Spinal cord (tissue), 10 donors: ENCODE measurements around the gene CEP57L1. TPM values are rescaled to one million over a fixed set of nuclear protein-coding genes. Genes with fewer than 3 reads are reported as not detected.
A peak's percentile ranks its signal among the peaks of the same experiment; 100 is the strongest.
"Not testable (repeated sequence)": the region's sequence is repeated elsewhere in the genome, so short reads cannot be mapped to it uniquely, and the experiment has no call there.

Source experiments
- DNase-seq, 6 donors: peaks; one replicate each; pipeline versions ENCODE4 v3.0.0 to v3.0.0-alpha.2; 2013 to 2015; ENCODE audit warnings: low spot score in 6 of 6, low read depth in 4 of 6
- H3K27ac ChIP-seq: one replicate; pipeline ENCODE4 v1.5.1; 2013; ENCODE audit warnings: low read depth, low read length, control low read depth
- H3K27me3 ChIP-seq: one replicate; pipeline ENCODE4 v1.6.1; 2013; ENCODE audit warnings: low read length; ENCODE audit not compliant: control insufficient read depth, insufficient read depth
- H3K36me3 ChIP-seq: one replicate; pipeline ENCODE4 v1.6.1; 2013; ENCODE audit warnings: low read length; ENCODE audit not compliant: control insufficient read depth, insufficient read depth
- H3K4me1 ChIP-seq: one replicate; pipeline ENCODE4 v1.6.1; 2013; ENCODE audit warnings: low read length; ENCODE audit not compliant: control insufficient read depth, insufficient read depth
- H3K4me3 ChIP-seq: one replicate; pipeline ENCODE4 v1.5.1; 2013; ENCODE audit warnings: low read depth, low read length, control low read depth
- H3K9me3 ChIP-seq: one replicate; pipeline ENCODE4 v1.6.1; 2013; ENCODE audit warnings: low read length; ENCODE audit not compliant: control insufficient read depth, insufficient read depth
- WGBS: methylation state at CpG from one replicate; pipeline ENCODE4 v1.1.5; 2013; ENCODE audit warnings: missing lambda C conversion rate; ENCODE audit not compliant: insufficient coverage; 5-methylcytosine and 5-hydroxymethylcytosine counted together
- polyA plus RNA-seq, 2 donors: library from polyadenylated mRNA; unstranded; fragments of 120-200 nt; gene quantifications; one replicate each; pipeline ENCODE4 v1.2.1, GENCODE V29; 2013; ENCODE audit not compliant: insufficient read length in 2 of 2
- total RNA-seq, 2 donors: library from RNA; depleted of rRNA in 1 of 2; stranded (reverse); fragments of 120-200 nt in 1 of 2; fragments of >200 nt in 1 of 2; gene quantifications; one replicate each; pipeline versions ENCODE4 v1.2.3 to v1.2.4, GENCODE V29; 2013 to 2014
- donor health status: healthy.

The CEP57L1 gene
- total and polyA plus RNA-seq, 4 donors = 18.4 to 50.7 (median 33.2) TPM

DNA sequence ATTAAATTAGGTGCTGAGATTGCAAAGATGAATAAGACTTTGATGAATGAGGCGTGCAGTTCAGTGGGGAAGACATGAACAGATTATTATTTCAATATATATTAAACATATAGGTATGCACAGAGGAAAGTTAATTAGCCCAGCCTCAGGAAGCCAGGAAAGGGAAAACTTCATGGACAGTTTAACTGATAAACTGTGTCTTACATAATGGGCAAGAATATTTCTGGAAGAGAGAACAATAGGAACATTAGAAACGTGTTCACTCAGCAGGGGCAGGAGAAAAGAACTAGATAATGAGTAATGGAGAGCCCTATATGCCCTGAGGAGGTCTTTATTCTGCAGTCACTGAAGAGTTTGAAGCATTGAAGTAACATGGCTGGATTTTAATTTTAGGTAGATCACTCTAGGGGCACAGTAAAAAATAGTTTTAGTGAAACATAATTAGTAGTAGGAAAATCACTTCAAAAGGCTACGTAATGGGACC, 23.6 kb downstream of the CEP57L1 start:
- peak in 1 of 6 donors; percentile 76 for DNase-seq
- H3K9me3 ChIP-seq = no peaks in the 10 kb centered on the region
- no peak overlapping the region for H3K27ac ChIP-seq
- no peaks in the 10 kb centered on the region for H3K4me1 ChIP-seq
- no peaks in the 10 kb centered on the region for H3K27me3 ChIP-seq
- no peaks in the 10 kb centered on the region for H3K36me3 ChIP-seq
- WGBS = 48% methylated on average over 2 of the region's 3 CpGs
- H3K4me3 ChIP-seq = no peak overlapping the region

DNA sequence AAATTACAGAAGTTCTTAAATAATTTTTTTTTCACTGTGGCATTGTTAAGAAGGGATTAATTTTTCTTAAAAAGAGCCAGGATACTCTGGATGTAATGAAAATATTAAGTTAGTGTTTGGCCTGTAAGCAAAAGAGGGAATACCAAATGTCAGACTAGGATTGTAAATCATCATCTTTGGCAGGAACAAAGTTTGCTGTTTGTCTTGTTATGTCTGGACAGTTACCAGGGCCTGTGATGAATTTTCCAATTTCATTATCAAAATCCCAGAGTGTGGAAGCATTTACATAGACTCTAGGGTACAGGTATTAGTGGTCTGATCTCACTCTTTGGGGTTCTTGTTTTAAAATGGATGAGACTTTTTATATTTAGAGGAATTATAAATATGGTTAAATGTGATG, 26.1 kb downstream of the CEP57L1 start:
- peak in 1 of 6 donors; percentile 3 for DNase-seq
- no peak overlapping the region for H3K4me3 ChIP-seq
- H3K27me3 ChIP-seq = no peaks in the 10 kb centered on the region

DNA sequence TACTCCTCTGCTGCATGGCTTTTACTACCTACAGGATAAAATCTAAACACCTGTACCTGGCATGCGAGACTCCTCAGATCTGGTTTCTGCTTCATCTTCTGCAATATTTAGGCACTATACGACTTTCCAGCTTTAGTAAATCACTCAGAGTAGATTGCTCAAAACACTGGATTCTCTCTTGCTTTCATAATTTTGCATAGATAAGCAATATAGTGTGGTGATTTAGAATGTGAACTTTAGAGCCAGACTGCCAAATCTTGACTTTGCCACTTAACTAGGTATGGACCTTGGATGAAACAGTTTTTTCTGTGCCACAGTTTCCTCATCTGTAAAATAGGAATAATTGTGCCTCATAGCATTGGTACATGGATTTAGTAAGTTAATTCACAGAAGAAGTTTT, 28.9 kb downstream of the CEP57L1 start:
- DNase-seq = no peak
- no peaks in the 10 kb centered on the region for H3K9me3 ChIP-seq
- no peak overlapping the region for H3K4me3 ChIP-seq
- H3K36me3 ChIP-seq = no peaks in the 10 kb centered on the region
- H3K27me3 ChIP-seq = no peaks in the 10 kb centered on the region
- 100% methylated on average over 1 of the region's 2 CpGs for WGBS
- H3K27ac ChIP-seq = no peak overlapping the region
- H3K4me1 ChIP-seq = no peaks in the 10 kb centered on the region

More for the DNA sequence above, 26.1 kb downstream of the CEP57L1 start:
- Histone ChIP-seq H3K4me1 (no peaks in the 10 kb centered on the region), H3K27ac (no peak overlapping the region), H3K36me3 (no peaks in the 10 kb centered on the region), H3K9me3 (no peaks in the 10 kb centered on the region)

DNA sequence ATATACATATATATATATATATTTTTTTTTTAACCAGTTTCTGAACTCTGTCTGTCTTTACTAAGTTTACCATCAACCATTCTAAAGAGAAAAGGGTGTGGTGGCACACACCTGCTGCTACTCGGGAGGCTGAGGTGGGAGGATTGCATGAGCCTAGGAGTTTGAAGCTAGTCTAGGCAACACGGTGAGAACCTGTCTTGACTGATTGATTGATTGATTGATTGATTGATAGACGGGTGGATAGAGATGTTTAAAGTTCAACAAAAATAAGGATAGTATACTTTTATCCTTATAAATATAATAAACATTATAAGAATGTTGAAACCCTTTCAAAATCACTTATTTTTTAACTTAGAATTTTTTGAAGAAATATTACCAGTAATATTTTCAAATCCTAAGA, 30.2 kb downstream of the CEP57L1 start:
- H3K4me1 ChIP-seq = no peaks in the 10 kb centered on the region
- no CpG with 5 or more reads among the region's 3 CpGs for WGBS
- no peak overlapping the region for H3K4me3 ChIP-seq
- DNase-seq = no peak
- no peaks in the 10 kb centered on the region for H3K9me3 ChIP-seq
- H3K36me3 ChIP-seq = no peaks in the 10 kb centered on the region
- H3K27ac ChIP-seq = no peak overlapping the region
- H3K27me3 ChIP-seq = no peaks in the 10 kb centered on the region

DNA sequence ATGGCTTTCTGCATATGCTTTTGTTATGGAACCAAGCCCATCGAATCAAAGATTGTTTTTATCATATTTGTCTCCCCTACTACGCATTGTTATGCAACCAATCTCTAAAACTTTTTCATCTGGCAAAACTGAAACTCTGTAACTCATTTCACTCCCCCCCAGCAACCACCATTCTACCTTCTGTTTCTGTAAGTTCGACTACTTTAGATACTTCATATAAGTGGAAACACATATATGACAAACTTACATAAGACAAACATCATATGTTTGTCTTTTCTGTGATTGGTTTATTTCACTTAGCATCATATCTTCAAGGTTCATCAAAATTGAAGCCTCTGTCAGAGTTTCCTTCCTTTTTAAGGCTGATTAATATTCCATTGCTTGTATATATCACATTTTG, 34.8 kb downstream of the CEP57L1 start:
- H3K27me3 ChIP-seq = no peaks in the 10 kb centered on the region
- no peak for DNase-seq
- H3K36me3 ChIP-seq = no peaks in the 10 kb centered on the region
- H3K27ac ChIP-seq = no peak overlapping the region
- H3K9me3 ChIP-seq = no peaks in the 10 kb centered on the region
- 100% methylated on average over 2 of the region's 3 CpGs for whole genome bisulfite sequencing
- H3K4me1 ChIP-seq = no peaks in the 10 kb centered on the region
- H3K4me3 ChIP-seq = no peak overlapping the region

DNA sequence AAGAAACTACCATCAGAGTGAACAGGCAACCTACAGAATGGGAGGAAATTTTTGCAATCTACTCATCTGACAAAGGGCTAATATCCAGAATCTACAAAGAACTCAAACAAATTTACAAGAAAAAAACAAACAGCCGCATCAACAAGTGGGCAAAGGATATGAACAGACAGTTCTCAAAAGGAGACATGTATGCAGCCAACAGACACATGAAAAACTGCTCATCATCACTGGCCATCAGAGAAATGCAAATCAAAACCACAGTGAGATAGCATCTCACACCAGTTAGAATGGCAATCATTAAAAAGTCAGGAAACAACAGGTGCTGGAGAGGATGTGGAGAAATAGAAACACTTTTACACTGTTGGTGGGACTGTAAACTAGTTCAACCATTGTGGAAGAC, 40.3 kb downstream of the CEP57L1 start:
- DNase-seq, H3K27ac ChIP-seq, H3K27me3 ChIP-seq, H3K4me3 ChIP-seq, H3K4me1 ChIP-seq, H3K36me3 ChIP-seq, H3K9me3 ChIP-seq: not testable (repeated sequence)
- 100% methylated on average over 1 of the region's 1 CpG for WGBS

DNA sequence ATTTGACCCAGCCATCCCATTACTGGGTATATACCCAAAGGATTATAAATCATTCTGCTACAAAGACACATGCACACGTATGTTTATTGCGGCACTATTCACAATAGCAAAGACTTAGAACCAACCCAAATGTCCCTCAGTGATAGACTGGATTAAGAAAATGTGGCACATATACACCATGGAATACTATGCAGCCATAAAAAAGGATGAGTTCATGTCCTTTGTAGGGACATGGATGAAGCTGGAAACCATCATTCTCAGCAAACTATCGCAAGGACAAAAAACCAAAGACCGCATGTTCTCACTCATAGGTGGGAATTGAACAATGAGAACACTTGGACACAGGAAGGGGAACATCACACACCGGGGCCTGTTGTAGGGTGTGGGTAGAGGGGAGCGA, 40.7 kb downstream of the CEP57L1 start:
- WGBS = no CpG with 5 or more reads among the region's 6 CpGs
- not testable (repeated sequence) for H3K4me1 ChIP-seq, H3K27me3 ChIP-seq, H3K4me3 ChIP-seq, DNase-seq, H3K27ac ChIP-seq, H3K36me3 ChIP-seq, H3K9me3 ChIP-seq

DNA sequence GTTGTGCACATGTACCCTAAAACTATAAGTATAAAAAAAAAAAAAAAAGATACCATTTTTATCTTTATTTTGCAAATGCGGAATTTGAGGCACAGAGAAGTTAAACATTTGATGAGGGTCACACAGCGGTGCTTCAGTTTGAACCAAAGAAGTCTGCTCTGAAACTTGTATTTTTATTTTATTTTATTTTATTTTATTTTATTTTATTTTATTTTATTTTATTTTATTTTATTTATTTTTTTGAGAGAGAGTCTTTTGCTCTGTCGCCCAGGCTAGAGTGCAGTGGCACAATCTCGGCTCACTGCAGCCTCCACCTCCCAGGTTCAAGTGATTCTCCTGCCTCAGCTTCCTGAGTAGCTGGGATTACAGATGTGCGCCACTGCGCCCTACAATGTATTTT, 41.2 kb downstream of the CEP57L1 start:
- H3K4me1 ChIP-seq, H3K27me3 ChIP-seq, DNase-seq, H3K4me3 ChIP-seq, H3K27ac ChIP-seq, H3K9me3 ChIP-seq, H3K36me3 ChIP-seq: not testable (repeated sequence)
- 100% methylated on average over 1 of the region's 6 CpGs for WGBS

DNA sequence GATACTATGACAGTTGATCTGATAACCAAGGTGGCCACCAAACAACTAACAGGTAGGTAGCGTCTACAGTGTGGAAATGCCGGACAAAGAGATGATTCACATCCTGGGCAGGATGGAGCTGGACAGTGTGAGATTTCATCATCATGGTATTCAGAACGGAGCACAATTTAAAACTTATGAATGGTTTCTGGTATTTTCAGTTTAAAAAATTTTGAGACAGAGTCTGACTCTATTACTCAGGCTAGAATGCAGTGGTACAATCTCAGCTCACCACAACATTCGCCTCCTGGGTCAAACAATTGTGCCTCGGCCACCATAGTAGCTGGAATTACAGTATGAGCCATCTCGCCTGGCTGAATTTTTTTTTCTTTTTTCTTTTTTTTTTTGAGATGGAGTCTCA, 43.8 kb downstream of the CEP57L1 start:
- H3K27ac ChIP-seq = no peak overlapping the region
- no peaks in the 10 kb centered on the region for H3K27me3 ChIP-seq
- DNase-seq = no peak
- H3K4me3 ChIP-seq = no peak overlapping the region
- H3K9me3 ChIP-seq = peaks cover 2% of the 10 kb centered on the region
- H3K36me3 ChIP-seq = peaks cover 2% of the 10 kb centered on the region
- 92% methylated on average over 6 of the region's 6 CpGs for WGBS
- H3K4me1 ChIP-seq = no peaks in the 10 kb centered on the region

DNA sequence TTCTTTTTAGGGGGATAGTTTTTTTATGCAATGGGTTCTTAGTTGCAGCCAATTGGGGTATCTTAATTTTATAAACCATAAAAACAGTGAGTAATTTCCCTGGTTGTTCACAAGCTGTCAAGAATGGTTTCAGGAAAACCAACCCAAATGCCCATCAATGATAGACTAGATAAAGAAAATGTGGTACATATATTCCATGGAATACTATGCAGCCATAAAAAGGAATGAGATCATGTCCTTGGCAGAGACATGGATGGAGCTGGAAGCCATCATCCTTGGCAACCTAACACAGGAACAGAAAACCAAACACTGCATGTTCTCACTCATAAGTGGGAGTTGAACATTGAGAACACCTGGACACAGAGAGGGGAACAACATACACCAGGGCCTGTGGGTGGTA, 46.8 kb downstream of the CEP57L1 start:
- not testable (repeated sequence) for H3K27ac ChIP-seq, H3K4me3 ChIP-seq, H3K4me1 ChIP-seq, H3K36me3 ChIP-seq, H3K9me3 ChIP-seq, H3K27me3 ChIP-seq, DNase-seq
